Heart left ventricle (tissue), 16 donors: ENCODE results near the gene KCNQ4. TPM values are rescaled to one million over a fixed set of nuclear protein-coding genes. Genes with fewer than 3 reads are reported as not detected.

ENCODE experiments used
- ATAC-seq, 4 donors: fragments of 200-7000 bp; cut with Tn5 transposase; one replicate each; pipeline ENCODE4 v1.9.1; 2020 to 2022; ENCODE audit warnings: moderate library complexity in 4 of 4, mild to moderate bottlenecking in 3 of 4, moderate number of reproducible peaks in 1 of 4
- DNase-seq, 5 donors: peaks; one replicate each; pipeline ENCODE4 v3.0.0-alpha.2; 2020
- H3K27ac ChIP-seq, 12 donors: fragments of 200-600 bp; sonication (generic) in 4 of 12; one replicate each; pipeline versions ENCODE4 v1.5.0 to v1.8.0; 2016 to 2022; ENCODE audit warnings: mild to moderate bottlenecking in 2 of 12
- H3K27me3 ChIP-seq, 9 donors: fragments of 200-600 bp; sonication (generic) in 2 of 9; one replicate each; pipeline versions ENCODE4 v1.5.1 to v1.8.0; 2016 to 2022; ENCODE audit warnings: mild to moderate bottlenecking in 3 of 9
- H3K36me3 ChIP-seq, 9 donors: fragments of 200-600 bp; sonication (generic) in 2 of 9; one replicate each; pipeline versions ENCODE4 v1.5.0 to v1.8.0; 2018 to 2022; ENCODE audit warnings: mild to moderate bottlenecking in 2 of 9
- H3K4me1 ChIP-seq, 12 donors: fragments of 200-600 bp; sonication (generic) in 4 of 12; one replicate each; pipeline versions ENCODE4 v1.5.0 to v1.8.0; 2016 to 2022; ENCODE audit warnings: mild to moderate bottlenecking in 3 of 12
- H3K4me3 ChIP-seq, 12 donors: fragments of 200-600 bp; sonication (generic) in 4 of 12; one replicate each; pipeline versions ENCODE4 v1.5.0 to v1.8.0; 2017 to 2022; ENCODE audit warnings: mild to moderate bottlenecking in 9 of 12, moderate library complexity in 4 of 12
- H3K9me3 ChIP-seq, 12 donors: fragments of 200-600 bp; sonication (generic) in 4 of 12; one replicate each; pipeline versions ENCODE4 v1.5.0 to v1.8.0; 2016 to 2022; ENCODE audit warnings: mild to moderate bottlenecking in 1 of 12
- POLR2A ChIP-seq, 2 donors: fragments of 450-650 bp; IDR thresholded peaks; one replicate each; pipeline ENCODE4 v1.6.1; 2017; ENCODE audit warnings: antibody characterized with exemption in 2 of 2, mild to moderate bottlenecking in 2 of 2, moderate library complexity in 2 of 2
- WGBS, 4 donors: extraction: QIAGEN DNeasy Blood & Tissue Kit in 2 of 4; methylation state at CpG; one replicate each; pipeline versions ENCODE4 v1.1.5 to v1.1.7; 2013 to 2018; 5-methylcytosine and 5-hydroxymethylcytosine counted together
- intact Hi-C, 10 donors: fragments of 100-400 bp; cut with DNase I; formaldehyde crosslinking; loops; one replicate each; pipeline versions ENCODE4 v1.11.1 to v1.14.2; 2022
- polyA plus RNA-seq, 2 donors: library from polyadenylated mRNA; stranded (reverse); fragments of 200-250 nt; gene quantifications; one replicate each; pipeline ENCODE4 v1.2.3, GENCODE V29; 2013
- total RNA-seq, 9 donors: library from RNA; depleted of rRNA in 2 of 9; stranded (reverse); fragments of >200 nt in 2 of 9; fragmentation: NEBNext Ultra II Directional in 3 of 9; extraction: Animal tissue kit (Norgen Biotek cat#: 25700) in 3 of 9; gene quantifications; one replicate each; pipeline versions ENCODE4 v1.1.0 to v1.2.4, GENCODE V29; 2016 to 2023
- TF ChIP-seq, protein P1 (sequence below), 12 donors: fragments of 200-600 bp; sonication (generic) in 4 of 12; IDR thresholded peaks; one replicate each; pipeline versions ENCODE4 v1.5.0 to v1.8.0; 2018 to 2022; ENCODE audit warnings: antibody characterized with exemption in 12 of 12, mild to moderate bottlenecking in 5 of 12
- donor health status: ischemic (EF 13 %, LVEDD 7.1; RV severe dilation, severe dysfunction).
- donor health status: healthy with polysubstance abuse.
- donor health status: DM: no; HTN: yes; CAD: no.
- donor health status: DM: no; HTN: no; CAD: no.
- donor health status: ischemic (EF 25% LVEDD 6.9; RV normal size, moderate dysfunction).
- donor health status: ischemic (EF 25% LVEDD 5.7; RV mildly dilated, moderate dysfunction).
- donor health status: healthy.
- donor health status: DM: yes; HTN: yes; CAD: no.
- donor health status: ischemic (EF 35%, LVEDD 5.7; RV mildly dilated, moderate dysfunction).
- donor health status: nonischemic (EF 11% LVEDD 7.7; RV severe dilation, severe dysfunction).
- donor health status: DM: yes; HTN: yes; CAD: no.
- donor health status: PGD.
- donor health status: ischemic (EF 29% LVEDD 5.4; RV normal size, mild dysfunction).
- donor health status: nonischemic (EF 23%, LVEDD 6.1; RV moderate dilation, normal function).

KCNQ4 gene
- total and polyA plus RNA-seq, 11 donors, result 1.3 to 4.4 (median 1.9) TPM

DNA sequence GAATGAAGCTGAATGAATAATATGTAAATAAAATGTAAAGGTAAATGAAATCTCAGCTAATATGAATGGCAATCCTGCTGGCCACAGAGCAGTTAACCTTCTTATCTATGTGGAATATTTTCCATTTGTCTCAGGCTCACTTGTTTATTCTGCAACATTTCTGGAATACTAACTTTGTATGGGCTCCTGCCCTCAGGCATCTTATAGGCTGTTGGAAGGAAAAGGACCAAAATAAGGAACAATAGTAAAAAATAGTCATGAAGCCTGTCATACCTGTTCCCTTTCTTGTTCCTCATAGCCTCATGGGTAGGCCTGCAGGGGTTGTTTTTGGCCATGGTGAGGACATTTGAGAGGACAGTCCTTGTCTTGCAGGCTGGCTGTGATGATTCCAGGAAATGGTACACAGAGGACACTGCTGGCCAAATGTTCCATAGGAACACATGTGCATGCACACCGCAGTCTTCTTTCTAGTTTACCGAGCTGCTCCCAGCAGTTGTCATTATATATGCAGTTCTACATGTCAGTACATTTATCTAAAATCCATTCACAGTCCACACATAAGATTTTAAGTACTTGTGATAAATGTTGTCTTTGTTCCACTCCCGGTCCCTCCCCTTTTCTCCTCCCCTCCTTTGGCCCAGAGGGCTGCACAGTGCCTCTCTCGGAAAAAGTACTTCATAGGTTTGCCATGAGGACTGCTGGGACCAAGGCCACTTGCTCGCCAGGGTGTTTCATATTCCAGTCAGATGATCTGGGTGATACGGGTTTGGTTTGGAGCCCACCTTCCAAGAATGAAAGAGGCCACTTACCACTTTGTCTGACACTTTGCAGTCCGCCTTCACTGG is 15.2 kb upstream of the KCNQ4 start:
- Histone ChIP-seq H3K36me3 (peaks cover 0 to 100% (median 95%) of the 10 kb centered on the region in 9 donors), H3K27me3 (no peaks in the 10 kb centered on the region), H3K9me3 (no peaks in the 10 kb centered on the region), H3K27ac (peak overlapping the region in 6 of 12 donors; percentile 0 to 67 (median 37)), H3K4me1 (peaks cover 0 to 51% (median 19%) of the 10 kb centered on the region in 12 donors), H3K4me3 (no peak overlapping the region)
- TF ChIP-seq, protein P1, sequence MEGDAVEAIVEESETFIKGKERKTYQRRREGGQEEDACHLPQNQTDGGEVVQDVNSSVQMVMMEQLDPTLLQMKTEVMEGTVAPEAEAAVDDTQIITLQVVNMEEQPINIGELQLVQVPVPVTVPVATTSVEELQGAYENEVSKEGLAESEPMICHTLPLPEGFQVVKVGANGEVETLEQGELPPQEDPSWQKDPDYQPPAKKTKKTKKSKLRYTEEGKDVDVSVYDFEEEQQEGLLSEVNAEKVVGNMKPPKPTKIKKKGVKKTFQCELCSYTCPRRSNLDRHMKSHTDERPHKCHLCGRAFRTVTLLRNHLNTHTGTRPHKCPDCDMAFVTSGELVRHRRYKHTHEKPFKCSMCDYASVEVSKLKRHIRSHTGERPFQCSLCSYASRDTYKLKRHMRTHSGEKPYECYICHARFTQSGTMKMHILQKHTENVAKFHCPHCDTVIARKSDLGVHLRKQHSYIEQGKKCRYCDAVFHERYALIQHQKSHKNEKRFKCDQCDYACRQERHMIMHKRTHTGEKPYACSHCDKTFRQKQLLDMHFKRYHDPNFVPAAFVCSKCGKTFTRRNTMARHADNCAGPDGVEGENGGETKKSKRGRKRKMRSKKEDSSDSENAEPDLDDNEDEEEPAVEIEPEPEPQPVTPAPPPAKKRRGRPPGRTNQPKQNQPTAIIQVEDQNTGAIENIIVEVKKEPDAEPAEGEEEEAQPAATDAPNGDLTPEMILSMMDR (IDR thresholded peaks at IDR 0.05), result no peak
- TF ChIP-seq POLR2A (IDR thresholded peaks at IDR 0.05), result no peak
- 53 to 67% (median 63%) methylated on average over 7 of the region's 7 CpGs for WGBS, 4 donors
- no peak for DNase-seq
- intact Hi-C loops, result loop anchor here in 1 of 10 donors (10.0 kb wide), 1 partner anchor 144 kb away; no protein-coding TSS in a partner anchor
- ATAC-seq, result peak in 3 of 4 donors; percentile 41 to 57 (median 51)

DNA sequence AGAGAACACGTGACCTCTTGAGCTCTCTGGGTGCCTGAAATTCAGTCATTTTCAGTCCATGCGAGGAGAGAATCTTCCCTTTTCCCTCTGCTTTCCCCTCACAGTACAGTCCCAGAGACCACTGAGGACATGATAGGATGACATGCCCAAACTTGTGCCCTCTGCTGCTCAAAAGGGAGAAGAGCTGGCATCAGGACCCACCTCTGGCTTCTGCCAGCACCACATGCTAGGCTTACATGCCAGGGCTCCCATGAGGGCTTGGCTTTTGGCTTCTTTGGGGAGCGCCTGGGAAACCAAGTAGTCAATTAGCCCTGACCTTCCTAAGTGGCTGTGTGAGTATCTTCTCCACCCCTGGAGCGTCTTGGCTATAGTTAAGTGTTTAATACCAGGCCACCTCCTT is 13.8 kb upstream of the KCNQ4 start:
- no peak for TF ChIP-seq POLR2A (IDR thresholded peaks at IDR 0.05)
- TF ChIP-seq, protein P1 (IDR thresholded peaks at IDR 0.05), result peak in 6 of 12 donors; percentile 12 to 47 (median 25)
- Histone ChIP-seq H3K4me1 (peaks cover 0 to 51% (median 16%) of the 10 kb centered on the region in 12 donors), H3K36me3 (peaks cover 0 to 87% (median 80%) of the 10 kb centered on the region in 9 donors), H3K9me3 (no peaks in the 10 kb centered on the region), H3K4me3 (no peak overlapping the region), H3K27me3 (no peaks in the 10 kb centered on the region), H3K27ac (peak overlapping the region in 4 of 12 donors; percentile 28 to 46 (median 37))
- intact Hi-C loops, result loop anchor here (5.0 to 10.0 kb wide), 7 partner anchors 77 to 185 kb away; no protein-coding TSS in a partner anchor
- 65 to 74% (median 67%) methylated on average over 4 of the region's 4 CpGs for WGBS, 4 donors
- DNase-seq, result no peak
- ATAC-seq, result peak; percentile 21 to 73 (median 42)

DNA sequence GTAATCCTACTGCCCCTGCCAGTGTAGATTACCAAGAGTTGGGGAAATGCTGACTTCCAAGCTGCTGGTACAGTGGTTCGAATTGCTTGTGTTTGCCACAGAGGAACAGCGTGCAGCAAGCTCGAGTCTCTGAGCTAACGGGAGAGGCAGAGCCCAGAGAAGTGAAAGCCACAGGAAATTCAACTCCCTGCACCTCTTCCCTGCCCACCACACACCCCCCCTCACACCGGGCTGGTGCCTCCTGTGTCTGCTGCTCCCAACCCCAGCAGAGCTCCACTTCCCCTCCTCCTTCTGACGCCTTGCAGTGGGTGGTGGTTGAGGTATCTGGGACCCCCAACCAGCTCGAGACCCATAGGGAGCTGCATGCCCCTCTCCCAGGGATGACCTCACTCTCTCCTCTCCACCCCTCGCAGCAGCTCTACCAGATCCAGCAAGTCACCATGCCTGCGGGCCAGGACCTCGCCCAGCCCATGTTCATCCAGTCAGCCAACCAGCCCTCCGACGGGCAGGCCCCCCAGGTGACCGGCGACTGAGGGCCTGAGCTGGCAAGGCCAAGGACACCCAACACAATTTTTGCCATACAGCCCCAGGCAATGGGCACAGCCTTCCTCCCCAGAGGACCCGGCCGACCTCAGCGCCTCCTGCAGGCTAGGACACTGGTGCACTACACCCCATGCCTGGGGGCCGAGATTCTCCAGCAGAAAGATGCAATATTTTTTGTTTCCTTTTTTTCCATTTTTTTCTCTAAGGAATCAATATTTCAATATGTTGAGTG is 13.1 kb upstream of the KCNQ4 start:
- H3K9me3 ChIP-seq, result no peaks in the 10 kb centered on the region
- H3K4me3 ChIP-seq, result no peak overlapping the region
- H3K36me3 ChIP-seq, result peaks cover 0 to 83% (median 75%) of the 10 kb centered on the region in 9 donors
- no peak for TF ChIP-seq POLR2A (IDR thresholded peaks at IDR 0.05)
- TF ChIP-seq, protein P1 (IDR thresholded peaks at IDR 0.05), result no peak
- H3K4me1 ChIP-seq, result peaks cover 0 to 49% (median 16%) of the 10 kb centered on the region in 12 donors
- no peaks in the 10 kb centered on the region for H3K27me3 ChIP-seq
- 72 to 79% (median 76%) methylated on average over 15 to 18 of the region's 18 CpGs for WGBS, 4 donors
- intact Hi-C loops, result loop anchor here (5.0 to 10.0 kb wide), 6 partner anchors 77 to 184 kb away; no protein-coding TSS in a partner anchor
- peak overlapping the region in 2 of 12 donors; percentile 28 to 46 for H3K27ac ChIP-seq
- DNase-seq, result no peak
- peak in 1 of 4 donors; percentile 13 for ATAC-seq
